ENCODE data around the gene DQX1. TPM values are rescaled to one million over a fixed set of nuclear protein-coding genes. Genes with fewer than 3 reads are reported as not detected.

DQX1 gene
- total and polyA plus RNA-seq, 2 of the 8 experiments (the other 6 are each of a cell fraction or from before 2014, with no cell fraction given): 0.76 to 1.1 TPM

- no peak overlapping the region for H3K56ac ChIP-seq (replicated peaks; ENCODE audit: insufficient read length, low read depth, low read length)
- H3K79me1 ChIP-seq (ENCODE audit: low read depth, low read length): no peaks in the 10 kb centered on the region
- no peak overlapping the region for H3K9ac ChIP-seq (replicated peaks in 1 of 4; ENCODE audit: extremely low read depth in 1 of 4, low read depth in 3 of 4, low read length in 3 of 4)
- no peak overlapping the region for H2AFZ ChIP-seq (ENCODE audit: low read length)
- H3K4me3 ChIP-seq (ENCODE audit: extremely low read depth in 1 of 4, insufficient read depth in 2 of 4, low read depth in 3 of 4, low read length in 4 of 4): no peak overlapping the region
- H2BK5ac ChIP-seq (ENCODE audit: low read depth, low read length): no peak overlapping the region
- no peak overlapping the region for H3K4ac ChIP-seq (replicated peaks; ENCODE audit: insufficient read length, low read depth, low read length)
- H2BK20ac ChIP-seq (ENCODE audit: low read length): no peak overlapping the region
- H3K4me1 ChIP-seq (replicated peaks in 1 of 4; ENCODE audit: control insufficient read depth in 3 of 4, insufficient read depth in 4 of 4, low read length in 3 of 4): no peaks in the 10 kb centered on the region
- H2BK120ac ChIP-seq (replicated peaks; ENCODE audit: low read depth, low read length): no peak overlapping the region
- ChIA-PET CTCF (ENCODE audit: partially characterized antibody) (interaction anchor here (0.6 to 6.9 kb wide), 9 partner anchors 8 to 201 kb away, joined by 3 to 37 read pairs (median 3); partner anchors contain the start of genes CCDC142 and TTC31), POLR2A (ENCODE audit: partially characterized antibody) (interaction anchor here (1.7 to 4.6 kb wide), 3 partner anchors 9 to 17 kb away, joined by 4 to 17 read pairs (median 5); partner anchors contain the start of genes CCDC142 and TTC31)
- no peak overlapping the region for H3K18ac ChIP-seq (ENCODE audit: extremely low read depth, low read length)
- H3K27ac ChIP-seq (ENCODE audit: low read depth, low read length): no peak overlapping the region
- H4K5ac ChIP-seq (ENCODE audit: insufficient read length, low read depth, low read length): no peak overlapping the region
- H4K8ac ChIP-seq (ENCODE audit: extremely low read depth, insufficient read depth, low read length): no peak overlapping the region
- no peak overlapping the region for H2AK5ac ChIP-seq (ENCODE audit: low read depth, low read length)
- H2BK15ac ChIP-seq (ENCODE audit: low read length): no peak overlapping the region
- no peak overlapping the region for H4K91ac ChIP-seq (replicated peaks; ENCODE audit: insufficient read length, low read length)
- H3K23ac ChIP-seq (ENCODE audit: insufficient read length): no peak overlapping the region
- peaks cover 7 to 22% (median 18%) of the 10 kb centered on the region in 4 experiments for H3K36me3 ChIP-seq (ENCODE audit: control insufficient read depth in 2 of 4, insufficient read depth in 4 of 4, low read length in 3 of 4)
- 92% methylated on average over 12 of the region's 12 CpGs; no CpG with 5 or more reads in 1 of the 2 experiments for WGBS, 2 experiments (ENCODE audit: extremely low coverage in 1 of 2, insufficient coverage in 1 of 2, insufficient read length in 1 of 2, insufficient replicate concordance in 2 of 2, low coverage in 1 of 2, low lambda C conversion rate in 2 of 2, missing lambda C conversion rate in 1 of 2)
- peaks cover 10 to 20% (median 19%) of the 10 kb centered on the region in 4 experiments for H3K27me3 ChIP-seq (replicated peaks in 1 of 4; ENCODE audit: control insufficient read depth in 3 of 4, extremely low read depth in 1 of 4, insufficient read depth in 3 of 4, low read length in 3 of 4)
- H3K14ac ChIP-seq (ENCODE audit: insufficient read length): no peak overlapping the region
- no peak overlapping the region for H2BK12ac ChIP-seq (ENCODE audit: low read depth, low read length)
- H3K23me2 ChIP-seq (ENCODE audit: low read depth, low read length): no peaks in the 10 kb centered on the region
- no peaks in the 10 kb centered on the region for H3K79me2 ChIP-seq (ENCODE audit: control insufficient read depth in 1 of 2, insufficient read depth in 2 of 2, low read length in 2 of 2)
- H3K9me3 ChIP-seq (ENCODE audit: insufficient read depth in 2 of 2, low read depth in 1 of 2, low read length in 1 of 2): no peaks in the 10 kb centered on the region
- FAIRE-seq (no peak), DNase-seq (ENCODE audit: low read depth in 1 of 2, low spot score in 2 of 2) (no peak)
- H4K20me1 ChIP-seq (replicated peaks in 1 of 2; ENCODE audit: control insufficient read depth in 1 of 2, insufficient read depth in 2 of 2, low read length in 2 of 2): peaks cover 2 to 11% of the 10 kb centered on the region in 2 experiments
- H3K4me2 ChIP-seq (ENCODE audit: insufficient read depth in 1 of 2, low read depth in 2 of 2, low read length in 2 of 2): no peak overlapping the region
- no peak for TF ChIP-seq BCL11A (IDR thresholded peaks at IDR 0.05; ENCODE audit: low read depth in 2 of 2, low read length in 2 of 2)
- TF ChIP-seq FOSL1 (IDR thresholded peaks at IDR 0.05; ENCODE audit: insufficient read depth, low read depth, low read length): no peak
- TF ChIP-seq TAF7 (optimal IDR thresholded peaks at IDR 0.05; ENCODE audit: borderline replicate concordance, low read depth, low read length): no peak
- no peak for TF ChIP-seq PHF8 (conservative IDR thresholded peaks at IDR 0.05; ENCODE audit: low read depth, low read length)
- no peak for TF ChIP-seq ZNF274 (IDR thresholded peaks at IDR 0.05; ENCODE audit: borderline replicate concordance, extremely low read depth, low read length)
- TF ChIP-seq JUN (IDR thresholded peaks at IDR 0.05; ENCODE audit: low read depth, low read length): no peak
- no peak for TF ChIP-seq SIN3A (conservative IDR thresholded peaks at IDR 0.05 in 1 of 2, IDR thresholded peaks at IDR 0.05 in 1 of 2; ENCODE audit: low read depth in 1 of 2, low read length in 2 of 2)
- no peak for TF ChIP-seq RBBP5 (IDR thresholded peaks at IDR 0.05; ENCODE audit: borderline replicate concordance, low read depth, low read length)
- TF ChIP-seq ATF2 (IDR thresholded peaks at IDR 0.05; ENCODE audit: low read length): no peak
Measured at GRCh38 chr2:74491648-74492544, 34.1 kb downstream of the DQX1 start.
